ENCODE results near the gene C2CD4D.

- TF ChIP-seq CTCF (IDR thresholded peaks at IDR 0.05) (no peak), KDM5A (IDR thresholded peaks at IDR 0.05) (no peak), PHF8 (IDR thresholded peaks at IDR 0.05; ENCODE audit: borderline replicate concordance, low read depth) (no peak), PBX3 (IDR thresholded peaks at IDR 0.05) (no peak), RFX5 (IDR thresholded peaks at IDR 0.05) (no peak), ESRRA (IDR thresholded peaks at IDR 0.05; ENCODE audit: borderline replicate concordance, low read length) (no peak), EP300 (IDR thresholded peaks at IDR 0.05) (no peak), CBX2 (IDR thresholded peaks at IDR 0.05; ENCODE audit: borderline replicate concordance, low read depth) (no peak)
- TF ChIP-seq, protein P1, sequence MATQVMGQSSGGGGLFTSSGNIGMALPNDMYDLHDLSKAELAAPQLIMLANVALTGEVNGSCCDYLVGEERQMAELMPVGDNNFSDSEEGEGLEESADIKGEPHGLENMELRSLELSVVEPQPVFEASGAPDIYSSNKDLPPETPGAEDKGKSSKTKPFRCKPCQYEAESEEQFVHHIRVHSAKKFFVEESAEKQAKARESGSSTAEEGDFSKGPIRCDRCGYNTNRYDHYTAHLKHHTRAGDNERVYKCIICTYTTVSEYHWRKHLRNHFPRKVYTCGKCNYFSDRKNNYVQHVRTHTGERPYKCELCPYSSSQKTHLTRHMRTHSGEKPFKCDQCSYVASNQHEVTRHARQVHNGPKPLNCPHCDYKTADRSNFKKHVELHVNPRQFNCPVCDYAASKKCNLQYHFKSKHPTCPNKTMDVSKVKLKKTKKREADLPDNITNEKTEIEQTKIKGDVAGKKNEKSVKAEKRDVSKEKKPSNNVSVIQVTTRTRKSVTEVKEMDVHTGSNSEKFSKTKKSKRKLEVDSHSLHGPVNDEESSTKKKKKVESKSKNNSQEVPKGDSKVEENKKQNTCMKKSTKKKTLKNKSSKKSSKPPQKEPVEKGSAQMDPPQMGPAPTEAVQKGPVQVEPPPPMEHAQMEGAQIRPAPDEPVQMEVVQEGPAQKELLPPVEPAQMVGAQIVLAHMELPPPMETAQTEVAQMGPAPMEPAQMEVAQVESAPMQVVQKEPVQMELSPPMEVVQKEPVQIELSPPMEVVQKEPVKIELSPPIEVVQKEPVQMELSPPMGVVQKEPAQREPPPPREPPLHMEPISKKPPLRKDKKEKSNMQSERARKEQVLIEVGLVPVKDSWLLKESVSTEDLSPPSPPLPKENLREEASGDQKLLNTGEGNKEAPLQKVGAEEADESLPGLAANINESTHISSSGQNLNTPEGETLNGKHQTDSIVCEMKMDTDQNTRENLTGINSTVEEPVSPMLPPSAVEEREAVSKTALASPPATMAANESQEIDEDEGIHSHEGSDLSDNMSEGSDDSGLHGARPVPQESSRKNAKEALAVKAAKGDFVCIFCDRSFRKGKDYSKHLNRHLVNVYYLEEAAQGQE (IDR thresholded peaks at IDR 0.05) = no peak
- TF ChIP-seq, protein P2, sequence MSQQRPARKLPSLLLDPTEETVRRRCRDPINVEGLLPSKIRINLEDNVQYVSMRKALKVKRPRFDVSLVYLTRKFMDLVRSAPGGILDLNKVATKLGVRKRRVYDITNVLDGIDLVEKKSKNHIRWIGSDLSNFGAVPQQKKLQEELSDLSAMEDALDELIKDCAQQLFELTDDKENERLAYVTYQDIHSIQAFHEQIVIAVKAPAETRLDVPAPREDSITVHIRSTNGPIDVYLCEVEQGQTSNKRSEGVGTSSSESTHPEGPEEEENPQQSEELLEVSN (IDR thresholded peaks at IDR 0.05; ENCODE audit: borderline replicate concordance, low read depth) = no peak
Measured at GRCh38 chr1:151882466-151882865, 42.8 kb upstream of the C2CD4D start.
